IgD-negative memory B cell (primary cell): ENCODE results near the gene RWDD4. TPM values are rescaled to one million over a fixed set of nuclear protein-coding genes. Genes with fewer than 3 reads are reported as not detected.
A peak's percentile ranks its signal among the peaks of the same experiment; 100 is the strongest.

Experiments
- H3K27ac Mint-ChIP-seq, 3 donors: one replicate each; pipeline ENCODE4 v1.8.0; 2020 to 2022; ENCODE audit warnings: mild to moderate bottlenecking in 3 of 3, mixed read lengths in 3 of 3, moderate library complexity in 1 of 3
- H3K27me3 Mint-ChIP-seq: one replicate; pipeline ENCODE4 v1.8.0; 2021; ENCODE audit warnings: mixed read lengths
- H3K36me3 Mint-ChIP-seq: one replicate; pipeline ENCODE4 v1.8.0; 2020; ENCODE audit warnings: mild to moderate bottlenecking, mixed read lengths
- H3K4me1 Mint-ChIP-seq, 3 donors: one replicate each; pipeline ENCODE4 v1.8.0; 2020 to 2022; ENCODE audit warnings: mixed read lengths in 3 of 3, mild to moderate bottlenecking in 1 of 3
- H3K4me3 Mint-ChIP-seq, 4 donors: one replicate each; pipeline ENCODE4 v1.8.0; 2020 to 2022; ENCODE audit warnings: mild to moderate bottlenecking in 4 of 4, mixed read lengths in 4 of 4, moderate library complexity in 3 of 4
- H3K9me3 Mint-ChIP-seq, 3 donors: one replicate each; pipeline ENCODE4 v1.8.0; 2020 to 2021; ENCODE audit warnings: mixed read lengths in 3 of 3, mild to moderate bottlenecking in 1 of 3
- polyA plus RNA-seq: library from polyadenylated mRNA; unstranded; fragments of 300-500 nt; fragmentation: Illumina TruSeq; gene quantifications from one replicate; pipeline ENCODE4 v1.2.3, GENCODE V29; 2021

The RWDD4 gene
- polyA plus RNA-seq = 17.1 TPM

GRCh38 chr4:183659029-183659871, at the start of gene RWDD4, which contains the start of gene TRAPPC11:
TSS of gene RWDD4 (minus strand) at chr4:183659185. CDS start at chr4:183658952, 233 bp downstream.
TSS of gene TRAPPC11 (plus strand) at chr4:183659293. CDS start at chr4:183663868, 4,575 bp downstream.
- peak within 1 kb of the TSS; percentile 84 to 96 (median 94) for H3K27ac Mint-ChIP-seq
- H3K36me3 Mint-ChIP-seq = peaks cover 3% of the 10 kb centered on the region
- no peaks in the 10 kb centered on the region for H3K27me3 Mint-ChIP-seq
- no peaks in the 10 kb centered on the region for H3K9me3 Mint-ChIP-seq
- H3K4me3 Mint-ChIP-seq = peak within 1 kb of the TSS; percentile 93 to 97 (median 96)
- peaks cover 29 to 34% (median 30%) of the 10 kb centered on the region in 3 donors for H3K4me1 Mint-ChIP-seq

DNA sequence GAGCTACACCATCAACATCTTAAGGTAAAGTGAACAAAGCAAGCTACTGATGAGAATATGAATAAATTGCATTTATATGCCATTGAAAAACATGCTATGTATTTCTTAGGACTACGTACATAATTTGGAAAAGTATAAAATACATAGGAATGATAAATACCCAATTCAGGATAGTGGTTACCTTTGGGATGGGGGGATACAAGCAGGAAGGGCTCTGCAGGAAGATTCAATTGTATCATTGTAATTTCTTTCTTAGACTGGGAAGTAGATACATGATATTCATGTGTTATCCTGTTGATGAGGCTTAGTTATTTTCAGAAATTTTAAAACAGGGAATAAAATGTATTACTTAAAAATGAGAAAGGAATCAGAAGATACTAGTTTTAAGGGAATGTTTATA, 43.5 kb upstream of the RWDD4 start:
- no peak overlapping the region for H3K27ac Mint-ChIP-seq
- peaks cover 0 to 3% (median 0%) of the 10 kb centered on the region in 3 donors for H3K9me3 Mint-ChIP-seq
- peaks cover 19% of the 10 kb centered on the region for H3K36me3 Mint-ChIP-seq
- peaks cover 0 to 2% (median 0%) of the 10 kb centered on the region in 3 donors for H3K4me1 Mint-ChIP-seq
- no peak overlapping the region for H3K4me3 Mint-ChIP-seq
- no peaks in the 10 kb centered on the region for H3K27me3 Mint-ChIP-seq

DNA sequence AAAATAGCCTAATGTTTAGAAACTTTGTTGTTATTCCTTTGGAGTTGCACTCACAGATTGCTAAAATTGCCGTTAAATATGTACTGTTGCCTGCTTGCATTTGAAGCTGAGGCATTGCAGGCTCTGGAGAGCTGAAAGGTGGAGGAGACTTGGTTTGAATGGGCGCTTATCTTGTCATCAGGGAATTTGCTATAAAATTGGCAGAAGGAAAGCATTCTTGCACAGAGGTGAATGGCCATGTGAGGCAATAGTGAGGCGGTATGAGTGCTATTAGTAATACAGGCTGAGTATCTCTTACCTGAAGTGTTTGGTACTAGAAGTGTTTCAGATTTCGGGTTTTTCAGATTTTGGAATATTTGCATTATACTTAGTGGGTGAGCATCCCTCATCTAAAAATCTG, 41.4 kb upstream of the RWDD4 start:
- H3K36me3 Mint-ChIP-seq = peaks cover 21% of the 10 kb centered on the region
- H3K27ac Mint-ChIP-seq = no peak overlapping the region
- H3K9me3 Mint-ChIP-seq = peaks cover 0 to 3% (median 0%) of the 10 kb centered on the region in 3 donors
- H3K4me1 Mint-ChIP-seq = peaks cover 0 to 2% (median 0%) of the 10 kb centered on the region in 3 donors
- no peak overlapping the region for H3K4me3 Mint-ChIP-seq
- no peaks in the 10 kb centered on the region for H3K27me3 Mint-ChIP-seq

GRCh38 chr4:183698909-183699308, 39.9 kb upstream of the RWDD4 start:
- H3K27me3 Mint-ChIP-seq = no peaks in the 10 kb centered on the region
- H3K4me1 Mint-ChIP-seq = peaks cover 0 to 2% (median 0%) of the 10 kb centered on the region in 3 donors
- no peak overlapping the region for H3K27ac Mint-ChIP-seq
- H3K36me3 Mint-ChIP-seq = peaks cover 21% of the 10 kb centered on the region
- peaks cover 0 to 3% (median 0%) of the 10 kb centered on the region in 3 donors for H3K9me3 Mint-ChIP-seq
- H3K4me3 Mint-ChIP-seq = no peak overlapping the region

GRCh38 chr4:183691897-183692296, 32.9 kb upstream of the RWDD4 start:
- Mint-ChIP-seq H3K4me3 (no peak overlapping the region), H3K9me3 (no peaks in the 10 kb centered on the region), H3K4me1 (no peaks in the 10 kb centered on the region), H3K36me3 (peaks cover 10% of the 10 kb centered on the region), H3K27me3 (no peaks in the 10 kb centered on the region), H3K27ac (no peak overlapping the region)

- no peaks in the 10 kb centered on the region for H3K27me3 Mint-ChIP-seq
- no peaks in the 10 kb centered on the region for H3K4me1 Mint-ChIP-seq
- H3K27ac Mint-ChIP-seq = no peak overlapping the region
- no peak overlapping the region for H3K4me3 Mint-ChIP-seq
- H3K9me3 Mint-ChIP-seq = no peaks in the 10 kb centered on the region
- peaks cover 10% of the 10 kb centered on the region for H3K36me3 Mint-ChIP-seq
Measured at GRCh38 chr4:183691006-183691405, 32.0 kb upstream of the RWDD4 start.

DNA sequence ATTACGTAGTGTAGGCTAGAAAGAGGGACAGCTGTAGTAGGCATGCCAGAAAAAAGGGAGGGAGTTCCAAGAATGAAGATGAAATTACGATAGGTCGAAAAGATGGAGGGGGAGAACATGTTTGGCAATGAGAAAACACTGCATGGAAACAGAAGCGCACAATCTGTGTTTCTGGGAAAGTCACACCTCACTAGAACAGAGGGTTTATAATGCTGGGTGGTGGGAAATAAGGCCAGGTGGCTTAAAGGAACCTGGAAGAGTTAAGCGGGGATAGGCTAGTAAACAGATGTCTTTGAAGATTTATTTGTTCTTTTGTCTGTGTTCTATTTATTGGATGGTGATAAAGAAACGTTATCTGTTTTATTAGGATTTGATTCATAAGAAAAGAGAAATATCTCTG, 29.2 kb upstream of the RWDD4 start:
- Mint-ChIP-seq H3K27ac (no peak overlapping the region), H3K27me3 (no peaks in the 10 kb centered on the region), H3K4me1 (no peaks in the 10 kb centered on the region), H3K36me3 (peaks cover 10% of the 10 kb centered on the region), H3K9me3 (no peaks in the 10 kb centered on the region), H3K4me3 (no peak overlapping the region)

DNA sequence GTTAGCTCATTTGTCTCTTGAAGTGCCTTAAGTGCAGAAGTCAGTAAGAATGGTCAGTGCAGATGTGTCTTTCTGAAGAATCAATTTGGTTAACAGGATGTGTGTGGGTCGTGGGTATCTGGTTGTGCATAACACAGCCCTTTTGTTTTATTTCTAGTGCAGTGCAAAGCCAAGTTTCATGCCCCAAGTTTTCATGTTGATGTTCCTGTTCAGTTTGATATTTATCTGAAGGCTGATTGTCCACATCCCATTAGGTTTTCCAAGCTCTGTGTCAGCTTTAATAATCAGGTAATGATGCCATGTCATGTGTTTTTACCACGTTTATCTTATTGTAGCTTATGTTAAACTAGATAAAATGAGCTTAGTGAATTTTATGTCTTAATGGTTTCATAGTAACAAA, 27.5 kb upstream of the RWDD4 start:
- Mint-ChIP-seq H3K9me3 (no peaks in the 10 kb centered on the region), H3K36me3 (peaks cover 10% of the 10 kb centered on the region), H3K27ac (no peak overlapping the region), H3K4me1 (no peaks in the 10 kb centered on the region), H3K4me3 (no peak overlapping the region), H3K27me3 (no peaks in the 10 kb centered on the region)

GRCh38 chr4:183681119-183681518, 22.1 kb upstream of the RWDD4 start:
- no peak overlapping the region for H3K4me3 Mint-ChIP-seq
- no peaks in the 10 kb centered on the region for H3K36me3 Mint-ChIP-seq
- no peaks in the 10 kb centered on the region for H3K27me3 Mint-ChIP-seq
- no peaks in the 10 kb centered on the region for H3K4me1 Mint-ChIP-seq
- H3K27ac Mint-ChIP-seq = no peak overlapping the region
- H3K9me3 Mint-ChIP-seq = no peaks in the 10 kb centered on the region

- no peak overlapping the region for H3K27ac Mint-ChIP-seq
- H3K36me3 Mint-ChIP-seq = no peaks in the 10 kb centered on the region
Measured at GRCh38 chr4:183675625-183676024, 16.6 kb upstream of the RWDD4 start.

DNA sequence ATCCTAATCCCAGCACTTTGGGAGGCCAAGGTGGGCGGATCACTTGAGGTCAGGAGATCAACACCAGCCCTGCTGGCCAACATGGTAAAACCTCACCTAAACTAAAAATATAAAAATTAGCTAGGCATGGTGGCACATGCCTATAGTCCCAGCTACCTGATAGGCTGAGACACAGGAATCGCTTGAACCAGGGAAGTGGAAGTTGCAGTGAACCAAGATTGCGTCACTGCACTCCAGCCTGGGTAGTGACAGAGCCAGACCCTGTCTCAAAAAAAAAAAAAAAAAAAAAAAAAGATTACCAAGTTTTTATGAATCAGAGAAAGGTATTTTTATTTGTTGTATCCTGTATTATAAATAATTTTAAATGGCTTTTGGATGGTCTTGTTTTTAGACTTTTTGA, 15.2 kb upstream of the RWDD4 start:
- Mint-ChIP-seq H3K4me3 (no peak overlapping the region), H3K36me3 (no peaks in the 10 kb centered on the region), H3K27me3 (no peaks in the 10 kb centered on the region), H3K27ac (no peak overlapping the region), H3K4me1 (peaks cover 0 to 5% (median 2%) of the 10 kb centered on the region in 3 donors), H3K9me3 (no peaks in the 10 kb centered on the region)

More at GRCh38 chr4:183675625-183676024, 16.6 kb upstream of the RWDD4 start:
- H3K4me1 Mint-ChIP-seq = peaks cover 0 to 5% (median 2%) of the 10 kb centered on the region in 3 donors
- no peaks in the 10 kb centered on the region for H3K9me3 Mint-ChIP-seq
- H3K27me3 Mint-ChIP-seq = no peaks in the 10 kb centered on the region
- no peak overlapping the region for H3K4me3 Mint-ChIP-seq

DNA sequence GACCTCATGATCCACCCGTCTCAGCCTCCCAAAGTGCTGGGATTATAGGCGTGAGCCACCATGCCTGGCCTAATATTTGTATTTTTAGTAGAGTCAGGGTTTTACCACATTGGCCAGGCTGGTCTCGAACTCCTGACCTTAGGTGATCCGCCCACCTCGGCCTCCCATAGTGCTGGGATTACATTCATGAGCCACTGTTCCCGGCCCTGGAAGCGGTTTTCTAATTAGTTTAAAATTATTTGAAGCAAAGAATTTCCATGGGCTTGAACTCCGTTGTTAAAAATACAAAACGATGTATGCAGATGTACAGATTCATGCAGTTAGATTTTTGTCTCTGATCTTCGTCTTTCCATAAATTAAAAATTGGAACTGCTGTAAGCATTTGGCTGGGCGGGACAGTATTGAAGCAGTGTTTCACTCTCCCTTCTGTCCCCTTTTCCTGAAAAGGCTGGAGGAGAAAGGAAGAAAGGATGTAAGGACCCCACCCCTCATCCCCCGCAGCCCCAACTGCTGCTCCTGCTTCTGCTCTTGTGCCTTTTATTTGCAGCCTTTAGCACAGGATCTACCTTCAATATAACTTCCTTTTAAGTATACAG, 12.1 kb upstream of the RWDD4 start:
- Mint-ChIP-seq H3K4me3 (no peak overlapping the region), H3K36me3 (no peaks in the 10 kb centered on the region), H3K27ac (no peak overlapping the region), H3K4me1 (peaks cover 0 to 5% (median 2%) of the 10 kb centered on the region in 3 donors), H3K27me3 (no peaks in the 10 kb centered on the region), H3K9me3 (no peaks in the 10 kb centered on the region)

- Mint-ChIP-seq H3K27ac (no peak overlapping the region), H3K27me3 (no peaks in the 10 kb centered on the region), H3K4me1 (peaks cover 0 to 5% (median 2%) of the 10 kb centered on the region in 3 donors), H3K9me3 (no peaks in the 10 kb centered on the region), H3K36me3 (no peaks in the 10 kb centered on the region), H3K4me3 (no peak overlapping the region)
Measured at GRCh38 chr4:183670251-183670650, 11.3 kb upstream of the RWDD4 start.

GRCh38 chr4:183666088-183666487, 7.1 kb upstream of the RWDD4 start:
- H3K27ac Mint-ChIP-seq = no peak overlapping the region
- H3K27me3 Mint-ChIP-seq = no peaks in the 10 kb centered on the region
- H3K4me1 Mint-ChIP-seq = peaks cover under 1 to 5% (median 4%) of the 10 kb centered on the region in 3 donors
- no peaks in the 10 kb centered on the region for H3K9me3 Mint-ChIP-seq
- no peak overlapping the region for H3K4me3 Mint-ChIP-seq
- H3K36me3 Mint-ChIP-seq = peaks cover 3% of the 10 kb centered on the region

GRCh38 chr4:183659872-183660242, 872 bp upstream of the RWDD4 start:
- Mint-ChIP-seq H3K27ac (peak overlapping the region; percentile 84 to 95 (median 87)), H3K27me3 (no peaks in the 10 kb centered on the region), H3K9me3 (no peaks in the 10 kb centered on the region), H3K4me1 (peaks cover 29 to 34% (median 30%) of the 10 kb centered on the region in 3 donors), H3K4me3 (peak overlapping the region; percentile 93 to 97 (median 96)), H3K36me3 (peaks cover 3% of the 10 kb centered on the region)
